CD14-positive monocyte (primary cell): ENCODE data around the gene TRAPPC10. TPM values are rescaled to one million over a fixed set of nuclear protein-coding genes. Genes with fewer than 3 reads are reported as not detected.

Source experiments
- DNase-seq, 3 donors: peaks; one replicate each; pipeline ENCODE4 v3.0.0-alpha.2; 2011 to 2022
- H2AFZ ChIP-seq: 2 replicates; pipeline ENCODE4 v1.6.0; 2012; ENCODE audit warnings: mild to moderate bottlenecking, low read depth, low read length, inconsistent platforms; ENCODE audit not compliant: insufficient read depth, poor library complexity, severe bottlenecking
- H3K27ac ChIP-seq, 2 donors: 1 replicate in 1 of 2; 2 replicates in 1 of 2; pipeline ENCODE4 v1.5.1; 2012 to 2013; ENCODE audit warnings: low read length in 2 of 2, control low read depth in 1 of 2, inconsistent platforms in 1 of 2, low read depth in 1 of 2, mild to moderate bottlenecking in 1 of 2
- H3K27me3 ChIP-seq, 2 donors: one replicate each; pipeline versions ENCODE4 v1.6.0 to v1.6.1; 2011 to 2013; ENCODE audit warnings: low read length in 2 of 2; ENCODE audit not compliant: control insufficient read depth in 2 of 2, insufficient read depth in 2 of 2
- H3K36me3 ChIP-seq, 2 donors: replicated peaks in 1 of 2; 1 replicate in 1 of 2; 2 replicates in 1 of 2; pipeline versions ENCODE4 v1.5.1 to v1.6.1; 2012 to 2013; ENCODE audit warnings: low read length in 2 of 2, control low read depth in 1 of 2, inconsistent platforms in 1 of 2, mild to moderate bottlenecking in 1 of 2; ENCODE audit not compliant: insufficient read depth in 2 of 2, control insufficient read depth in 1 of 2
- H3K4me1 ChIP-seq, 2 donors: 1 replicate in 1 of 2; 2 replicates in 1 of 2; pipeline versions ENCODE4 v1.5.1 to v1.6.1; 2012 to 2013; ENCODE audit warnings: low read length in 2 of 2, control low read depth in 1 of 2, inconsistent platforms in 1 of 2, mild to moderate bottlenecking in 1 of 2, moderate library complexity in 1 of 2; ENCODE audit not compliant: insufficient read depth in 2 of 2, control insufficient read depth in 1 of 2
- H3K4me2 ChIP-seq: replicated peaks from 2 replicates; pipeline ENCODE3; 2012; ENCODE audit warnings: low read length, moderate library complexity, mild to moderate bottlenecking; ENCODE audit not compliant: poor library complexity, severe bottlenecking; ENCODE audit errors: extremely low read depth
- H3K4me3 ChIP-seq, 3 experiments: fragments of 200-600 bp in 1 of 3; sonication (generic) in 1 of 3; replicated peaks in 1 of 3; 1 replicate in 2 of 3; 2 replicates in 1 of 3; pipeline ENCODE4 v1.5.1; 2011 to 2013; ENCODE audit warnings: low read length in 3 of 3, mild to moderate bottlenecking in 3 of 3, control low read depth in 2 of 3, low read depth in 2 of 3, inconsistent platforms in 1 of 3, moderate library complexity in 1 of 3
- H3K79me2 ChIP-seq: 2 replicates; pipeline ENCODE4 v1.6.0; 2012; ENCODE audit warnings: mild to moderate bottlenecking, control low read depth, inconsistent platforms, low read length, moderate library complexity; ENCODE audit not compliant: insufficient read depth
- H3K9ac ChIP-seq: 2 replicates; pipeline ENCODE4 v1.6.0; 2017; ENCODE audit warnings: low read length, mild to moderate bottlenecking; ENCODE audit not compliant: insufficient read depth, poor library complexity, severe bottlenecking
- H3K9me3 ChIP-seq, 2 donors: replicated peaks in 1 of 2; 1 replicate in 1 of 2; 2 replicates in 1 of 2; pipeline versions ENCODE4 v1.5.1 to v1.6.1; 2012 to 2013; ENCODE audit warnings: low read length in 2 of 2, control low read depth in 1 of 2; ENCODE audit not compliant: control insufficient read depth in 1 of 2, insufficient read depth in 1 of 2
- H4K20me1 ChIP-seq: 2 replicates; pipeline ENCODE4 v1.6.0; 2012; ENCODE audit warnings: mild to moderate bottlenecking, low read length, control low read depth, moderate library complexity; ENCODE audit not compliant: insufficient read depth
- H3K27ac Mint-ChIP-seq, 7 donors: one replicate each; pipeline ENCODE4 v1.8.0; 2020; ENCODE audit warnings: mild to moderate bottlenecking in 7 of 7, mixed read lengths in 7 of 7, moderate library complexity in 6 of 7, inconsistent platforms in 2 of 7
- H3K27me3 Mint-ChIP-seq, 3 donors: one replicate each; pipeline ENCODE4 v1.8.0; 2021 to 2022; ENCODE audit warnings: low read depth in 3 of 3, mild to moderate bottlenecking in 3 of 3, mixed read lengths in 3 of 3, moderate library complexity in 3 of 3, inconsistent platforms in 1 of 3
- H3K36me3 Mint-ChIP-seq, 2 donors: one replicate each; pipeline ENCODE4 v1.8.0; 2020; ENCODE audit warnings: mixed read lengths in 2 of 2, inconsistent platforms in 1 of 2, mild to moderate bottlenecking in 1 of 2
- H3K4me1 Mint-ChIP-seq: one replicate; pipeline ENCODE4 v1.8.0; 2020; ENCODE audit warnings: mild to moderate bottlenecking, mixed read lengths
- H3K4me3 Mint-ChIP-seq, 2 donors: one replicate each; pipeline ENCODE4 v1.8.0; 2020; ENCODE audit warnings: mild to moderate bottlenecking in 2 of 2, mixed read lengths in 2 of 2, moderate library complexity in 1 of 2
- H3K9me3 Mint-ChIP-seq, 7 donors: one replicate each; pipeline ENCODE4 v1.8.0; 2020 to 2022; ENCODE audit warnings: mixed read lengths in 7 of 7, mild to moderate bottlenecking in 6 of 7, moderate library complexity in 6 of 7, inconsistent platforms in 2 of 7
- WGBS: methylation state at CpG from one replicate; pipeline ENCODE4 v1.1.5; 2013; ENCODE audit warnings: missing lambda C conversion rate; ENCODE audit not compliant: insufficient coverage; 5-methylcytosine and 5-hydroxymethylcytosine counted together
- intact Hi-C, 2 donors: fragments of 100-400 bp; cut with micrococcal nuclease; formaldehyde crosslinking; loops; one replicate each; pipeline versions ENCODE4 v1.15.0 to v1.15.1; 2023
- polyA plus RNA-seq, 3 donors: library from polyadenylated mRNA; depleted of rRNA in 1 of 3; unstranded in 2 of 3; stranded (reverse) in 1 of 3; fragments of 300-500 nt in 2 of 3; fragments of >200 nt in 1 of 3; fragmentation: Illumina TruSeq in 2 of 3; gene quantifications; 1 replicate in 2 of 3; 2 replicates in 1 of 3; pipeline ENCODE4 v1.2.3, GENCODE V29; 2012 to 2021
- TF ChIP-seq, protein P1 (sequence below): fragments of 200-600 bp; IDR thresholded peaks from one replicate; pipeline ENCODE4 v1.8.0; 2022; ENCODE audit warnings: antibody characterized with exemption, mild to moderate bottlenecking

The TRAPPC10 gene
- polyA plus RNA-seq, 3 donors = 5.9 to 40.6 (median 8.6) TPM

DNA sequence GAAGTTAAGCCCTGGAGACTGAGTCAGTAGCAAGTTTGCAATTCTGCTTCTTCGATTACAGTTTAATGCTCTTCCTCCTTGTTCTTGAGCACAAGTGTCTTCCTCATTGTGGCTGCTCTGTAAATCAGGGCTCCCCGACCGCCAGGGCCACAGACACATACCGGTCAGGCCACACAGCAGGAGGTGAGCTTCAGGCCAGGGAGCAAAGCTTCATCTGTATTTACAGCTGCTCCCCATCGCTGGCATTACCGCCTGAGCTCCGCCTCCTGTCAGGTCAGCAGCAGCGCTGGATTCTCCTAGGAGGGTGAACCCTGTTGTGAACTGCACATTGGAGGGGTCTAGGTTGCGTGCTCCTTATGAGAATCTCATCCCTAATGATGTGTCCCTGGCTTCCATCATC lies 1.7 kb upstream of the TRAPPC10 start:
- Histone ChIP-seq H3K9me3 (no peaks in the 10 kb centered on the region), H3K4me2 (no peak overlapping the region), H4K20me1 (peaks cover 30% of the 10 kb centered on the region), H3K9ac (no peak overlapping the region), H3K4me1 (peaks cover 26 to 37% of the 10 kb centered on the region in 2 donors), H3K36me3 (no peaks in the 10 kb centered on the region), H3K79me2 (peaks cover 34% of the 10 kb centered on the region), H2AFZ (peak overlapping the region; percentile 1), H3K27ac (no peak overlapping the region), H3K27me3 (no peaks in the 10 kb centered on the region), H3K4me3 (no peak overlapping the region)
- no peaks in the 10 kb centered on the region for H3K9me3 Mint-ChIP-seq
- DNase-seq = no peak
- H3K27me3 Mint-ChIP-seq = no peaks in the 10 kb centered on the region
- peaks cover 0 to 4% of the 10 kb centered on the region in 2 donors for H3K36me3 Mint-ChIP-seq
- H3K27ac Mint-ChIP-seq = peak overlapping the region in 6 of 7 donors; percentile 9 to 79 (median 54)
- TF ChIP-seq, protein P1, sequence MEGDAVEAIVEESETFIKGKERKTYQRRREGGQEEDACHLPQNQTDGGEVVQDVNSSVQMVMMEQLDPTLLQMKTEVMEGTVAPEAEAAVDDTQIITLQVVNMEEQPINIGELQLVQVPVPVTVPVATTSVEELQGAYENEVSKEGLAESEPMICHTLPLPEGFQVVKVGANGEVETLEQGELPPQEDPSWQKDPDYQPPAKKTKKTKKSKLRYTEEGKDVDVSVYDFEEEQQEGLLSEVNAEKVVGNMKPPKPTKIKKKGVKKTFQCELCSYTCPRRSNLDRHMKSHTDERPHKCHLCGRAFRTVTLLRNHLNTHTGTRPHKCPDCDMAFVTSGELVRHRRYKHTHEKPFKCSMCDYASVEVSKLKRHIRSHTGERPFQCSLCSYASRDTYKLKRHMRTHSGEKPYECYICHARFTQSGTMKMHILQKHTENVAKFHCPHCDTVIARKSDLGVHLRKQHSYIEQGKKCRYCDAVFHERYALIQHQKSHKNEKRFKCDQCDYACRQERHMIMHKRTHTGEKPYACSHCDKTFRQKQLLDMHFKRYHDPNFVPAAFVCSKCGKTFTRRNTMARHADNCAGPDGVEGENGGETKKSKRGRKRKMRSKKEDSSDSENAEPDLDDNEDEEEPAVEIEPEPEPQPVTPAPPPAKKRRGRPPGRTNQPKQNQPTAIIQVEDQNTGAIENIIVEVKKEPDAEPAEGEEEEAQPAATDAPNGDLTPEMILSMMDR = no peak
- peaks cover 35% of the 10 kb centered on the region for H3K4me1 Mint-ChIP-seq
- WGBS = 57% methylated on average over 7 of the region's 9 CpGs
- H3K4me3 Mint-ChIP-seq = no peak overlapping the region
- intact Hi-C loops = no loop called here

DNA sequence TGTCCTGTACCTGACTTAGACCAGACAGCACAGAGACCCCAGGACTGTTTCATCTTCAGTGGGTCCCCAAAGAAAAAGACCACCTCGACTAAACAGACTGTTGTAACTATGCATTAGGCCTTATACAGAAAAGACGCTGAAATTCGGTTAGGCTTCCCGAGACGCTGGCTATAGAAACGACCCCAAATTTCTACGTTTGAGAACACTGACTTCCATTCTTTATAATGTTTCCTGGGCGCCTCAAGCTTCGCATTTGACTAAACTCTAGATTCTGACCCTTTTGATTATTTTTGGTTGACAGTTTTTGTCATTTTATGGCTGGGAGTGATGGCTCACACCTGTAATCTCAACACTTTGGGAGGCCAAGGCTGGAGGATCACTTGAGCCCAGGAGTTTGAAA lies 986 bp upstream of the TRAPPC10 start:
- no peaks in the 10 kb centered on the region for H3K9me3 Mint-ChIP-seq
- peak overlapping the region; percentile 86 for H3K4me2 ChIP-seq
- H3K9me3 ChIP-seq = no peaks in the 10 kb centered on the region
- TF ChIP-seq, protein P1 = no peak
- H2AFZ ChIP-seq = peak overlapping the region; percentile 80
- peaks cover 41% of the 10 kb centered on the region for H3K79me2 ChIP-seq
- WGBS = 80% methylated on average over 6 of the region's 9 CpGs
- peaks cover 31 to 44% of the 10 kb centered on the region in 2 donors for H3K4me1 ChIP-seq
- H4K20me1 ChIP-seq = peaks cover 37% of the 10 kb centered on the region
- peak overlapping the region; percentile 55 to 97 (median 80) for H3K4me3 ChIP-seq
- no peaks in the 10 kb centered on the region for H3K36me3 ChIP-seq
- peaks cover 0 to 4% of the 10 kb centered on the region in 2 donors for H3K36me3 Mint-ChIP-seq
- H3K9ac ChIP-seq = no peak overlapping the region
- peaks cover 42% of the 10 kb centered on the region for H3K4me1 Mint-ChIP-seq
- peak overlapping the region in 1 of 2 donors; percentile 80 for H3K27ac ChIP-seq
- H3K4me3 Mint-ChIP-seq = peak overlapping the region; percentile 80 to 86
- no peaks in the 10 kb centered on the region for H3K27me3 ChIP-seq
- no peak for DNase-seq
- intact Hi-C loops = no loop called here
- peak overlapping the region; percentile 24 to 94 (median 89) for H3K27ac Mint-ChIP-seq
- H3K27me3 Mint-ChIP-seq = no peaks in the 10 kb centered on the region
